ENCODE measurements around the gene CADPS. TPM values are rescaled to one million over a fixed set of nuclear protein-coding genes. Genes with fewer than 3 reads are reported as not detected.

Gene CADPS
- total and polyA plus RNA-seq, 9 of the 15 experiments (the other 6 are each of a cell fraction or from before 2014, with no cell fraction given): not detected

GRCh38 chr3:62556121-62556815 lies 318.9 kb downstream of the CADPS start:
- intact Hi-C loops (cut with micrococcal nuclease) (no loop called here), in situ Hi-C loops (cut with MboI) (loop anchor here (10.0 kb wide), 1 partner anchor 221 kb away; no protein-coding TSS in a partner anchor)
- H3K27me3 ChIP-seq (ENCODE audit: control insufficient read depth in 2 of 2, insufficient read depth in 2 of 2, low read length in 2 of 2): no peaks in the 10 kb centered on the region
- H3K79me2 ChIP-seq (ENCODE audit: control insufficient read depth, insufficient read depth, low read length): no peaks in the 10 kb centered on the region
- DNase-seq (ENCODE audit: extremely low read depth in 1 of 4, low spot score in 3 of 4) (no peak), FAIRE-seq (no peak), ATAC-seq (no peak)
- no peak overlapping the region for H3K4me2 ChIP-seq (ENCODE audit: insufficient read depth, low read length)
- no peak overlapping the region for H3K9ac ChIP-seq (ENCODE audit: insufficient read depth in 1 of 2, low read depth in 2 of 2, low read length in 2 of 2)
- no peak overlapping the region for H3K27ac ChIP-seq (ENCODE audit: extremely low read depth, low read depth, low read length)
- WGBS (ENCODE audit: insufficient coverage, low coverage, missing lambda C conversion rate): 0% methylated on average over 10 of the region's 10 CpGs
- H3K4me3 ChIP-seq: no peak overlapping the region
- H4K20me1 ChIP-seq (replicated peaks; ENCODE audit: control insufficient read depth, insufficient read depth, low read length): no peaks in the 10 kb centered on the region
- ChIA-PET POLR2A (no interaction called here), CTCF (ENCODE audit: low intra/inter-chr PET ratio) (no interaction called here)
- no peaks in the 10 kb centered on the region for H3K36me3 ChIP-seq (ENCODE audit: control insufficient read depth, insufficient read depth, low read length)
- no peaks in the 10 kb centered on the region for H3K4me1 ChIP-seq (replicated peaks in 1 of 2; ENCODE audit: control insufficient read depth in 2 of 2, insufficient read depth in 2 of 2, low read length in 2 of 2)
- BruUV-seq (replicated peaks): no TSS peak
- no peaks in the 10 kb centered on the region for H3K9me1 ChIP-seq (ENCODE audit: control insufficient read depth, insufficient read depth, low read length)
- no peak overlapping the region for H2AFZ ChIP-seq (ENCODE audit: low read depth, low read length)
- H3K9me3 ChIP-seq (replicated peaks; ENCODE audit: control insufficient read depth, insufficient read depth, low read depth, low read length): no peaks in the 10 kb centered on the region
- TF ChIP-seq TEAD4 (IDR thresholded peaks at IDR 0.05; ENCODE audit: low read length) (no peak), TEAD4 (CRISPR knock-in tag; IDR thresholded peaks at IDR 0.05; ENCODE audit: borderline replicate concordance) (no peak), NR2C2 (CRISPR knock-in tag; IDR thresholded peaks at IDR 0.05) (no peak), NR2C2 (tag; IDR thresholded peaks at IDR 0.05) (no peak), ZKSCAN3 (CRISPR knock-in tag; IDR thresholded peaks at IDR 0.05) (no peak), ZNF431 (CRISPR knock-in tag; IDR thresholded peaks at IDR 0.05) (no peak), ZBTB40 (IDR thresholded peaks at IDR 0.05) (no peak), ZBTB40 (CRISPR knock-in tag; IDR thresholded peaks at IDR 0.05) (no peak), USF2 (CRISPR knock-in tag; IDR thresholded peaks at IDR 0.05) (no peak), HEY1 (CRISPR knock-in tag; IDR thresholded peaks at IDR 0.05; ENCODE audit: borderline replicate concordance) (no peak), ZNF134 (CRISPR knock-in tag; conservative IDR thresholded peaks at IDR 0.05) (no peak), CREM (IDR thresholded peaks at IDR 0.05; ENCODE audit: low read depth) (no peak)
- TF ChIP-seq, protein P1, sequence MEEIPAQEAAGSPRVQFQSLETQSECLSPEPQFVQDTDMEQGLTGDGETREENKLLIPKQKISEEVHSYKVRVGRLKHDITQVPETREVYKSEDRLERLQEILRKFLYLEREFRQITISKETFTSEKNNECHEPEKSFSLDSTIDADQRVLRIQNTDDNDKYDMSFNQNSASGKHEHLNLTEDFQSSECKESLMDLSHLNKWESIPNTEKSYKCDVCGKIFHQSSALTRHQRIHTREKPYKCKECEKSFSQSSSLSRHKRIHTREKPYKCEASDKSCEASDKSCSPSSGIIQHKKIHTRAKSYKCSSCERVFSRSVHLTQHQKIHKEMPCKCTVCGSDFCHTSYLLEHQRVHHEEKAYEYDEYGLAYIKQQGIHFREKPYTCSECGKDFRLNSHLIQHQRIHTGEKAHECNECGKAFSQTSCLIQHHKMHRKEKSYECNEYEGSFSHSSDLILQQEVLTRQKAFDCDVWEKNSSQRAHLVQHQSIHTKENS (CRISPR knock-in tag; IDR thresholded peaks at IDR 0.05): no peak

Measured in K562 (cell line).